K562 (cell line): Measurements from ENCODE around the gene MARS1. TPM values are rescaled to one million over a fixed set of nuclear protein-coding genes. Genes with fewer than 3 reads are reported as not detected.

Experiments used
- CLOCK ChIP-seq: fragments of 250-450 bp; sonication (Bioruptor Pico); IDR thresholded peaks from 2 replicates; pipeline ENCODE4 v1.4.0; 2020; ENCODE audit warnings: mild to moderate bottlenecking, moderate library complexity, borderline replicate concordance
- FOXJ2 ChIP-seq: fragments of 200-800 bp; sonication (Bioruptor generic); IDR thresholded peaks from 2 replicates; pipeline ENCODE4 v1.6.1; 2016; ENCODE audit warnings: missing genetic modification characterization, missing compliant biosample characterization
- PBX2 ChIP-seq, 2 experiments: IDR thresholded peaks in 1 of 2; conservative IDR thresholded peaks in 1 of 2; 2 replicates each; pipeline ENCODE4 v1.6.1; 2016; ENCODE audit warnings: low read depth in 2 of 2, mild to moderate bottlenecking in 1 of 2, missing compliant biosample characterization in 1 of 2, missing genetic modification characterization in 1 of 2, moderate library complexity in 1 of 2
- POLR3A ChIP-seq: IDR thresholded peaks from 2 replicates; pipeline ENCODE4 v1.6.1; 2011; ENCODE audit warnings: borderline replicate concordance, mild to moderate bottlenecking, moderate library complexity; ENCODE audit not compliant: insufficient read length, insufficient read depth; ENCODE audit errors: extremely low read depth
- USF2 ChIP-seq: sonication (generic); formaldehyde crosslinking; IDR thresholded peaks from 2 replicates; pipeline ENCODE4 v1.5.0; 2020; ENCODE audit warnings: missing genetic modification reagents
- ZBTB34 ChIP-seq: fragments of 250-450 bp; sonication (Bioruptor Pico); IDR thresholded peaks from 2 replicates; pipeline ENCODE4 v1.8.0; 2021; ENCODE audit warnings: mild to moderate bottlenecking, moderate library complexity
- ZNF146 ChIP-seq: IDR thresholded peaks from one replicate; pipeline ENCODE4 v1.6.1; 2018; ENCODE audit warnings: missing compliant biosample characterization; ENCODE audit not compliant: unreplicated experiment
- ZSCAN32 ChIP-seq: fragments of 450-650 bp; formaldehyde crosslinking; IDR thresholded peaks from 2 replicates; pipeline ENCODE4 v1.4.0; 2020; ENCODE audit warnings: mild to moderate bottlenecking, moderate library complexity
- polyA plus RNA-seq, 8 experiments: library from polyadenylated mRNA; depleted of rRNA in 4 of 8; stranded (reverse) in 5 of 8; unstranded in 3 of 8; fragments of >200 nt; fragmentation: Nextera tagmentation in 2 of 8; fragmentation: Illumina TruSeq in 1 of 8; extraction: Ambion mirVana in 2 of 8; extraction: Trizol in 1 of 8; gene quantifications; 2 replicates each; pipeline versions ENCODE4 v1.2.1 to v1.2.3, GENCODE V29; 2011 to 2014; ENCODE audit warnings: inconsistent platforms in 1 of 8, missing spikeins in 1 of 8
- total RNA-seq, 7 experiments: library from RNA; depleted of rRNA in 6 of 7; stranded (reverse); fragments of >200 nt in 6 of 7; fragmentation: Illumina TruSeq in 2 of 7; extraction: Trizol in 2 of 7; gene quantifications; 2 replicates each; pipeline versions ENCODE4 v1.2.1 to v1.2.3, GENCODE V29; 2011 to 2021; ENCODE audit warnings: low replicate concordance in 1 of 7

Gene MARS1
- total and polyA plus RNA-seq, 9 of the 15 experiments (the other 6 are each of a cell fraction or from before 2014, with no cell fraction given) = 117 to 382 (median 220) TPM

GRCh38 chr12:57547288-57548012, 59.6 kb downstream of the MARS1 start (continued):
- TF ChIP-seq PBX2 (CRISPR knock-in tag; IDR thresholded peaks at IDR 0.05; ENCODE audit: low read depth) = no peak
- TF ChIP-seq PBX2 (tag; conservative IDR thresholded peaks at IDR 0.05; ENCODE audit: low read depth) = no peak
- TF ChIP-seq ZNF146 = no peak
- TF ChIP-seq FOXJ2 (tag) = no peak
- no peak for TF ChIP-seq ZSCAN32 (CRISPR knock-in tag)
- no peak for TF ChIP-seq POLR3A
- TF ChIP-seq ZBTB34 (CRISPR knock-in tag) = no peak
- TF ChIP-seq USF2 (CRISPR knock-in tag) = no peak
- no peak for TF ChIP-seq CLOCK
